ENCODE results near the gene FGF12. TPM values are rescaled to one million over a fixed set of nuclear protein-coding genes. Genes with fewer than 3 reads are reported as not detected.
"Not testable (repeated sequence)": the region's sequence is repeated elsewhere in the genome, so short reads cannot be mapped to it uniquely, and the experiment has no call there.

The FGF12 gene
- polyA plus RNA-seq, 2 of the 4 experiments (the other 2 are of a cell fraction): 0.63 to 1.1 TPM

DNA sequence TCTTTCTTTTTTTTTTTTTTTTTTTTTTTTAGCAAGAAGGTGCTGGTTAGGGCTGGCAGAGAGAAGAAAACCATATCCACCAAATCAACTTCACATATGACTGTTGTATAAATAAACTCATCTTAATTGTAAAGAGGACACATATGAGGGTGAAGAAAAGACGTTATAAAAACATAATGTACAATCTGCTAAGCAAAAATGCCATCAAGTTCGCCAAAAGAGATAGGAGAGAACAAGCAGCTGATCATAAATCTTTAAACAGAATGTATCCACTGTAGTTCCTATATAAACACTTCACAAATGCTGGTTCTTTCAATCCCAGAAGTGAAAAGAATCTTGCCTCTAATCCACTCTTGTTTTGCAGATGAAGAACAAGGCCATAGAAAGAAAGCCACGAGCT, 9.2 kb downstream of the FGF12 start:
- WGBS (ENCODE audit: missing lambda C conversion rate): 1% methylated on average over 3 of the region's 3 CpGs
- CTCF ChIA-PET: interaction anchor here (0.6 kb wide), 1 partner anchor 58 kb away, joined by 3 read pairs; no protein-coding TSS in a partner anchor
- POLR2A ChIA-PET: no interaction called here
- FAIRE-seq: no peak
- no peak overlapping the region for H3K4me3 ChIP-seq
- no peaks in the 10 kb centered on the region for H3K4me1 ChIP-seq
- ATAC-seq: no peak
- no peak for DNase-seq (ENCODE audit: low read depth in 1 of 2, low spot score in 1 of 2)
- H3K4me2 ChIP-seq: no peak overlapping the region
- TF ChIP-seq SREBF2 (IDR thresholded peaks at IDR 0.05): no peak
- TF ChIP-seq ZSCAN20 (CRISPR knock-in tag; IDR thresholded peaks at IDR 0.05): no peak
- no peak for TF ChIP-seq RAD21 (conservative IDR thresholded peaks at IDR 0.05 in 1 of 2, IDR thresholded peaks at IDR 0.05 in 1 of 2)
- no peak for TF ChIP-seq ZFP36 (IDR thresholded peaks at IDR 0.05; ENCODE audit: borderline replicate concordance, partially characterized antibody)
- TF ChIP-seq ESRRA (IDR thresholded peaks at IDR 0.05; ENCODE audit: borderline replicate concordance, low read length): no peak
- no peak for TF ChIP-seq NPAS2 (CRISPR knock-in tag; IDR thresholded peaks at IDR 0.05; ENCODE audit: borderline replicate concordance)
- TF ChIP-seq HOXB13 (CRISPR knock-in tag; IDR thresholded peaks at IDR 0.05; ENCODE audit: low read depth): no peak
- TF ChIP-seq, protein P1, sequence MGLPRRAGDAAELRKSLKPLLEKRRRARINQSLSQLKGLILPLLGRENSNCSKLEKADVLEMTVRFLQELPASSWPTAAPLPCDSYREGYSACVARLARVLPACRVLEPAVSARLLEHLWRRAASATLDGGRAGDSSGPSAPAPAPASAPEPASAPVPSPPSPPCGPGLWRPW (IDR thresholded peaks at IDR 0.05): no peak
- TF ChIP-seq MYC (IDR thresholded peaks at IDR 0.05; ENCODE audit: borderline replicate concordance, low read length): no peak
- no peak for TF ChIP-seq NFE2L2 (conservative IDR thresholded peaks at IDR 0.05; ENCODE audit: low read length)
- no peak for TF ChIP-seq RCOR1 (IDR thresholded peaks at IDR 0.05; ENCODE audit: low read depth, low read length)
- no peak for TF ChIP-seq GATA3 (IDR thresholded peaks at IDR 0.05; ENCODE audit: borderline replicate concordance)
- TF ChIP-seq, protein P2, sequence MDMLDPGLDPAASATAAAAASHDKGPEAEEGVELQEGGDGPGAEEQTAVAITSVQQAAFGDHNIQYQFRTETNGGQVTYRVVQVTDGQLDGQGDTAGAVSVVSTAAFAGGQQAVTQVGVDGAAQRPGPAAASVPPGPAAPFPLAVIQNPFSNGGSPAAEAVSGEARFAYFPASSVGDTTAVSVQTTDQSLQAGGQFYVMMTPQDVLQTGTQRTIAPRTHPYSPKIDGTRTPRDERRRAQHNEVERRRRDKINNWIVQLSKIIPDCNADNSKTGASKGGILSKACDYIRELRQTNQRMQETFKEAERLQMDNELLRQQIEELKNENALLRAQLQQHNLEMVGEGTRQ (IDR thresholded peaks at IDR 0.05): no peak
- TF ChIP-seq, protein P3, sequence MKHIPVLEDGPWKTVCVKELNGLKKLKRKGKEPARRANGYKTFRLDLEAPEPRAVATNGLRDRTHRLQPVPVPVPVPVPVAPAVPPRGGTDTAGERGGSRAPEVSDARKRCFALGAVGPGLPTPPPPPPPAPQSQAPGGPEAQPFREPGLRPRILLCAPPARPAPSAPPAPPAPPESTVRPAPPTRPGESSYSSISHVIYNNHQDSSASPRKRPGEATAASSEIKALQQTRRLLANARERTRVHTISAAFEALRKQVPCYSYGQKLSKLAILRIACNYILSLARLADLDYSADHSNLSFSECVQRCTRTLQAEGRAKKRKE (CRISPR knock-in tag; IDR thresholded peaks at IDR 0.05; ENCODE audit: low read depth): no peak
- no peak for TF ChIP-seq CEBPB (IDR thresholded peaks at IDR 0.05)
- H3K27ac ChIP-seq: no peak overlapping the region
- no peaks in the 10 kb centered on the region for H3K9me3 ChIP-seq

DNA sequence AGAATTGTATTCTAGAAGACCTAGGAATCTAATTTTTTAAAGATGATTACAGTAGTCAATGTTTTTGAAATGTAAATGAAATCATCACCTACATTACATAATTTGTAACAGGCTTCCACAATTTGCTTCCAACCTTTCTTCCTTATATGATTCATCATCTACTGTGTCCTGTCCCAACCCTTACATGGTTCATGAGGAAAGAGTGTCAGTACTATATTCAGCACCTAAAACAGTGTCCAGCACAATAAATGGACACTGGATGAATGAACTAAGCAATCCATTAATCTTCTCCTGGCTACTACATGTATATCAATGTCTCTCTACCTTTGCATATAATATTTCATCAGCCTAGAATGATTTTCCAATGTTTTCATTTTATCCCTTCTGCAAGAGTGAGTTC, 12.2 kb downstream of the FGF12 start:
- Histone ChIP-seq H3K4me3 (no peak overlapping the region), H3K9me3 (no peaks in the 10 kb centered on the region), H3K4me1 (no peaks in the 10 kb centered on the region), H3K27ac (no peak overlapping the region), H3K4me2 (no peak overlapping the region)
- no peak for FAIRE-seq
- ChIA-PET POLR2A (no interaction called here), CTCF (no interaction called here)
- no peak for ATAC-seq
- TF ChIP-seq, protein P4, sequence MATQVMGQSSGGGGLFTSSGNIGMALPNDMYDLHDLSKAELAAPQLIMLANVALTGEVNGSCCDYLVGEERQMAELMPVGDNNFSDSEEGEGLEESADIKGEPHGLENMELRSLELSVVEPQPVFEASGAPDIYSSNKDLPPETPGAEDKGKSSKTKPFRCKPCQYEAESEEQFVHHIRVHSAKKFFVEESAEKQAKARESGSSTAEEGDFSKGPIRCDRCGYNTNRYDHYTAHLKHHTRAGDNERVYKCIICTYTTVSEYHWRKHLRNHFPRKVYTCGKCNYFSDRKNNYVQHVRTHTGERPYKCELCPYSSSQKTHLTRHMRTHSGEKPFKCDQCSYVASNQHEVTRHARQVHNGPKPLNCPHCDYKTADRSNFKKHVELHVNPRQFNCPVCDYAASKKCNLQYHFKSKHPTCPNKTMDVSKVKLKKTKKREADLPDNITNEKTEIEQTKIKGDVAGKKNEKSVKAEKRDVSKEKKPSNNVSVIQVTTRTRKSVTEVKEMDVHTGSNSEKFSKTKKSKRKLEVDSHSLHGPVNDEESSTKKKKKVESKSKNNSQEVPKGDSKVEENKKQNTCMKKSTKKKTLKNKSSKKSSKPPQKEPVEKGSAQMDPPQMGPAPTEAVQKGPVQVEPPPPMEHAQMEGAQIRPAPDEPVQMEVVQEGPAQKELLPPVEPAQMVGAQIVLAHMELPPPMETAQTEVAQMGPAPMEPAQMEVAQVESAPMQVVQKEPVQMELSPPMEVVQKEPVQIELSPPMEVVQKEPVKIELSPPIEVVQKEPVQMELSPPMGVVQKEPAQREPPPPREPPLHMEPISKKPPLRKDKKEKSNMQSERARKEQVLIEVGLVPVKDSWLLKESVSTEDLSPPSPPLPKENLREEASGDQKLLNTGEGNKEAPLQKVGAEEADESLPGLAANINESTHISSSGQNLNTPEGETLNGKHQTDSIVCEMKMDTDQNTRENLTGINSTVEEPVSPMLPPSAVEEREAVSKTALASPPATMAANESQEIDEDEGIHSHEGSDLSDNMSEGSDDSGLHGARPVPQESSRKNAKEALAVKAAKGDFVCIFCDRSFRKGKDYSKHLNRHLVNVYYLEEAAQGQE (IDR thresholded peaks at IDR 0.05): no peak
- TF ChIP-seq JUN (IDR thresholded peaks at IDR 0.05) (no peak), CHD2 (IDR thresholded peaks at IDR 0.05; ENCODE audit: low read length, partially characterized antibody) (no peak), POLR2A (IDR thresholded peaks at IDR 0.05; ENCODE audit: low read length) (no peak), RCOR1 (IDR thresholded peaks at IDR 0.05; ENCODE audit: low read depth, low read length) (no peak), MAZ (IDR thresholded peaks at IDR 0.05; ENCODE audit: borderline replicate concordance, low read depth, low read length) (no peak), RAD21 (conservative IDR thresholded peaks at IDR 0.05 in 1 of 2, IDR thresholded peaks at IDR 0.05 in 1 of 2) (no peak), CHD4 (IDR thresholded peaks at IDR 0.05; ENCODE audit: borderline replicate concordance) (no peak), FOXS1 (CRISPR knock-in tag; IDR thresholded peaks at IDR 0.05) (no peak), MAFK (IDR thresholded peaks at IDR 0.05; ENCODE audit: partially characterized antibody) (no peak), POLR2AphosphoS2 (conservative IDR thresholded peaks at IDR 0.05; ENCODE audit: low read length) (no peak), RNF2 (IDR thresholded peaks at IDR 0.05; ENCODE audit: borderline replicate concordance, low read depth) (no peak), CBX8 (IDR thresholded peaks at IDR 0.05) (no peak), NFE2L2 (conservative IDR thresholded peaks at IDR 0.05; ENCODE audit: low read length) (no peak)
- TF ChIP-seq, protein P5, sequence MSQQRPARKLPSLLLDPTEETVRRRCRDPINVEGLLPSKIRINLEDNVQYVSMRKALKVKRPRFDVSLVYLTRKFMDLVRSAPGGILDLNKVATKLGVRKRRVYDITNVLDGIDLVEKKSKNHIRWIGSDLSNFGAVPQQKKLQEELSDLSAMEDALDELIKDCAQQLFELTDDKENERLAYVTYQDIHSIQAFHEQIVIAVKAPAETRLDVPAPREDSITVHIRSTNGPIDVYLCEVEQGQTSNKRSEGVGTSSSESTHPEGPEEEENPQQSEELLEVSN (IDR thresholded peaks at IDR 0.05; ENCODE audit: borderline replicate concordance, low read depth): no peak
- TF ChIP-seq, protein P6, sequence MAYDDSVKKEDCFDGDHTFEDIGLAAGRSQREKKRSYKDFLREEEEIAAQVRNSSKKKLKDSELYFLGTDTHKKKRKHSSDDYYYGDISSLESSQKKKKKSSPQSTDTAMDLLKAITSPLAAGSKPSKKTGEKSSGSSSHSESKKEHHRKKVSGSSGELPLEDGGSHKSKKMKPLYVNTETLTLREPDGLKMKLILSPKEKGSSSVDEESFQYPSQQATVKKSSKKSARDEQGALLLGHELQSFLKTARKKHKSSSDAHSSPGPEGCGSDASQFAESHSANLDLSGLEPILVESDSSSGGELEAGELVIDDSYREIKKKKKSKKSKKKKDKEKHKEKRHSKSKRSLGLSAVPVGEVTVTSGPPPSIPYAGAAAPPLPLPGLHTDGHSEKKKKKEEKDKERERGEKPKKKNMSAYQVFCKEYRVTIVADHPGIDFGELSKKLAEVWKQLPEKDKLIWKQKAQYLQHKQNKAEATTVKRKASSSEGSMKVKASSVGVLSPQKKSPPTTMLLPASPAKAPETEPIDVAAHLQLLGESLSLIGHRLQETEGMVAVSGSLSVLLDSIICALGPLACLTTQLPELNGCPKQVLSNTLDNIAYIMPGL (CRISPR knock-in tag; IDR thresholded peaks at IDR 0.05; ENCODE audit: borderline replicate concordance): no peak
- DNase-seq (ENCODE audit: low read depth in 1 of 2, low spot score in 1 of 2): no peak

DNA sequence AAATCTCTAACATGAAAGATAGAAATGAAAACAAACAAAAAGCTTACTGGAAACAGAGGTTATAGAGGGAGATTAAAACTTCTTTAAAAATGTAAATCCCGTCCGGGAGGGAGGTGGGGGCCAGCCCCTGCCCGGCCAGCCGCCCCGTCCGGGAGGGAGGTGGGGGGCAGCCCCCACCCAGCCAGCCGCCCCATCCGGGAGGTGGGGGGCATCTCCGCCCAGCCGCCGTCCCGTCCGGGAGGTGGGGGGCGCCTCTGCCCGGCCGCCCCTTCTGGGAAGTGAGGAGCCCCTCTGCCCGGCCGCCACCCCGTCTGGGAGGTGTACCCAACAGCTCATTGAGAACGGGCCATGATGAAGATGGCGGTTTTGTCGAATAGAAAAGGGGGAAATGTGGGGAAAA, 16.2 kb downstream of the FGF12 start:
- H3K4me3 ChIP-seq; ATAC-seq; CTCF ChIA-PET; H3K4me2 ChIP-seq; H3K4me1 ChIP-seq; POLR2A ChIA-PET; FAIRE-seq; DNase-seq (ENCODE audit: low read depth in 1 of 2, low spot score in 1 of 2); H3K27ac ChIP-seq; H3K9me3 ChIP-seq: not testable (repeated sequence)
- WGBS (ENCODE audit: missing lambda C conversion rate): 40% methylated on average over 6 of the region's 22 CpGs

Data from A549 (cell line).